MCF 10A (cell line): ENCODE data around the gene DCUN1D4. TPM values are rescaled to one million over a fixed set of nuclear protein-coding genes. Genes with fewer than 3 reads are reported as not detected.

Experiments
- BruUV-seq: library from RNA; stranded (reverse); fragments of 400-500 nt; replicated peaks from 2 replicates; lab custom pipeline; 2021; lab: Mats Ljungman, UMichigan
- CTCF ChIA-PET: fragments of 300-600 bp; sonication (Branson Sonifier 250); formaldehyde crosslinking; extraction: SDS; loops from one replicate; lab custom pipeline; 2021; ENCODE audit warnings: antibody characterized with exemption, inconsistent platforms; lab: Yijun Ruan, JAX
- POLR2A ChIA-PET: fragments of 300-600, 350-650 bp; sonication (Branson Sonifier 250); formaldehyde crosslinking; extraction: SDS; loops from one replicate; lab custom pipeline; 2020; ENCODE audit warnings: antibody characterized with exemption, inconsistent platforms; lab: Yijun Ruan, JAX
- DNase-seq: peaks from one replicate; pipeline ENCODE4 v3.0.0-alpha.2; 2018; ENCODE audit not compliant: unreplicated experiment
- H3K27ac Mint-ChIP-seq: one replicate; pipeline ENCODE4 v1.8.0; 2022; ENCODE audit warnings: mild to moderate bottlenecking, low read depth, mixed read lengths; ENCODE audit not compliant: unreplicated experiment
- H3K27me3 Mint-ChIP-seq: one replicate; pipeline ENCODE4 v1.8.0; 2022; ENCODE audit warnings: mixed read lengths; ENCODE audit not compliant: insufficient read depth, unreplicated experiment
- H3K36me3 Mint-ChIP-seq: one replicate; pipeline ENCODE4 v1.8.0; 2022; ENCODE audit warnings: mild to moderate bottlenecking, moderate library complexity, mixed read lengths; ENCODE audit not compliant: insufficient read depth, unreplicated experiment
- H3K4me1 Mint-ChIP-seq: one replicate; pipeline ENCODE4 v1.8.0; 2022; ENCODE audit warnings: mixed read lengths; ENCODE audit not compliant: insufficient read depth, unreplicated experiment
- H3K4me3 Mint-ChIP-seq: one replicate; pipeline ENCODE4 v1.8.0; 2022; ENCODE audit warnings: mild to moderate bottlenecking, moderate library complexity, mixed read lengths; ENCODE audit not compliant: unreplicated experiment
- H3K9me3 Mint-ChIP-seq: one replicate; pipeline ENCODE4 v1.8.0; 2022; ENCODE audit warnings: mixed read lengths; ENCODE audit not compliant: unreplicated experiment
- intact Hi-C: fragments of 100-400 bp; cut with micrococcal nuclease; formaldehyde crosslinking; loops from 2 replicates; pipeline ENCODE4 v1.14.1; 2022
- total RNA-seq: library from RNA; stranded (reverse); gene quantifications from 2 replicates; pipeline ENCODE4 v1.2.3, GENCODE V29; 2022
- TF ChIP-seq, protein P1 (sequence below): fragments of 200-600 bp; IDR thresholded peaks from one replicate; pipeline ENCODE4 v1.8.0; 2022; ENCODE audit warnings: antibody characterized with exemption, mild to moderate bottlenecking; ENCODE audit not compliant: unreplicated experiment

Gene DCUN1D4
- total RNA-seq, 1 experiment from 2014 or later: 88.0 TPM

DNA sequence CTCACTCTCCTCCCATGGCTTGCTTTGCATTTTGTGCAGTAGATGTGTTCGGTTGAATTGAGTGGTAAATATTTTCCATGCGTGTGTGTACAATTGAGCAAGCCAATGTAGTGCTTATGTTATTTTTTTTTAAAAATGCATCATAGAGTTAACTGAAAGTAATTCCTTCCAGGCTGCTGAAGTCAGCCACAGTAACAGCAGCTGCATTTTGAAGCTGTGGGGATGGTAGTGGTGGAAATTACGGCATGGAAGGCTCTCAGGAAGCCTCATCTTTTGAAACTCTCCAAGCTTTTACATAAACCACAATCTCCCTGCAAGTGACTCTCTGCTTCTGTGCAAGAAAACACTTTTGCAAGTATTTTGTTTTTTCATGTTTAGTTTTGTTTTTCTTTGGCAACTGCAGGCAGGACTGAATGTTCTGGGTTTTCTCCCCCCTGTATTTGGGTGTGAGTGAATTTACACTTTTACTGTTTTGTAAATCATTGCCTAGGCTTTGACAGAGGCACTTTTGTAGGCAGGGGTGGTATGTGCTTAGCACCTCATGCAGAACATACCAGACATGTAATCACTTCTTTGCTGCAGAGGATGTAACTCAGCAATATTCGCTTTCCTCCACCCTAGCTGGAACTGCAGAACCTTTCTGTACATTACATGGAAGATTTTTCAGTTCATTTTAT is 121.0 kb downstream of the DCUN1D4 start:
- H3K27ac Mint-ChIP-seq: peak overlapping the region; percentile 25
- TF ChIP-seq, protein P1, sequence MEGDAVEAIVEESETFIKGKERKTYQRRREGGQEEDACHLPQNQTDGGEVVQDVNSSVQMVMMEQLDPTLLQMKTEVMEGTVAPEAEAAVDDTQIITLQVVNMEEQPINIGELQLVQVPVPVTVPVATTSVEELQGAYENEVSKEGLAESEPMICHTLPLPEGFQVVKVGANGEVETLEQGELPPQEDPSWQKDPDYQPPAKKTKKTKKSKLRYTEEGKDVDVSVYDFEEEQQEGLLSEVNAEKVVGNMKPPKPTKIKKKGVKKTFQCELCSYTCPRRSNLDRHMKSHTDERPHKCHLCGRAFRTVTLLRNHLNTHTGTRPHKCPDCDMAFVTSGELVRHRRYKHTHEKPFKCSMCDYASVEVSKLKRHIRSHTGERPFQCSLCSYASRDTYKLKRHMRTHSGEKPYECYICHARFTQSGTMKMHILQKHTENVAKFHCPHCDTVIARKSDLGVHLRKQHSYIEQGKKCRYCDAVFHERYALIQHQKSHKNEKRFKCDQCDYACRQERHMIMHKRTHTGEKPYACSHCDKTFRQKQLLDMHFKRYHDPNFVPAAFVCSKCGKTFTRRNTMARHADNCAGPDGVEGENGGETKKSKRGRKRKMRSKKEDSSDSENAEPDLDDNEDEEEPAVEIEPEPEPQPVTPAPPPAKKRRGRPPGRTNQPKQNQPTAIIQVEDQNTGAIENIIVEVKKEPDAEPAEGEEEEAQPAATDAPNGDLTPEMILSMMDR: no peak
- ChIA-PET CTCF (interaction anchor here (1.0 to 1.9 kb wide), 2 partner anchors 15 to 68 kb away, joined by 3 to 6 read pairs; no protein-coding TSS in a partner anchor), POLR2A (interaction anchor here (0.7 to 2.1 kb wide), 6 partner anchors 9 to 121 kb away, joined by 3 to 8 read pairs (median 4); partner anchors contain the start of gene DCUN1D4)
- peaks cover 48% of the 10 kb centered on the region for H3K4me1 Mint-ChIP-seq
- H3K9me3 Mint-ChIP-seq: no peaks in the 10 kb centered on the region
- no peak for DNase-seq
- H3K27me3 Mint-ChIP-seq: no peaks in the 10 kb centered on the region
- no peak overlapping the region for H3K4me3 Mint-ChIP-seq
- no TSS peak for BruUV-seq
- intact Hi-C loops: loop anchor here (10.0 kb wide), 1 partner anchor 49 kb away; no protein-coding TSS in a partner anchor
- H3K36me3 Mint-ChIP-seq: peaks cover 8% of the 10 kb centered on the region

DNA sequence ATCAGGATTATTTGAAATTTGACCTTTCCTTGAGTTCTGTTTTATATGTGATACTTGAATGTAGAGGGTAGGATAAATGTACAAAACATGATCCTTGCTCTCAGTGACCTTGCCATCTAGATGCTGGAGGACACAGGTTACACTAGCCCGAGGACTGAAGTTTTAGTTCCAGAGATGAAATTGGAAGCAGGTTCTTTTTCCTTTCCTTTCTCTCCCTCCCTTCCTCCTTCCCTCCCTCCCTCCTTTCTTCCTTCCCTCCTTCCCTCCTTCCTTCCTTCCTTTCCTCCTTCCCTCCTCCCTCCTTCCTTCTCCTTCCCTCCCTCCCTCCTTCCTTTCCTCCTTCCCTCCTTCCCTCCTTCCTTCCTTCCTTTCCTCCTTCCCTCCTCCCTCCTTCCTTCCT is 122.9 kb downstream of the DCUN1D4 start:
- CTCF ChIA-PET: interaction anchor here (0.6 to 1.1 kb wide), 2 partner anchors 70 to 134 kb away, joined by 3 to 5 read pairs; no protein-coding TSS in a partner anchor
- H3K36me3 Mint-ChIP-seq: peaks cover 8% of the 10 kb centered on the region
- no peak overlapping the region for H3K4me3 Mint-ChIP-seq
- BruUV-seq: no TSS peak
- H3K27ac Mint-ChIP-seq: peak overlapping the region; percentile 60
- POLR2A ChIA-PET: interaction anchor here (0.6 to 0.9 kb wide), 2 partner anchors 14 to 17 kb away, joined by 3 read pairs; no protein-coding TSS in a partner anchor
- intact Hi-C loops: loop anchor here (10.0 kb wide), 1 partner anchor 51 kb away; no protein-coding TSS in a partner anchor
- no peaks in the 10 kb centered on the region for H3K27me3 Mint-ChIP-seq
- no peak for DNase-seq
- TF ChIP-seq, protein P1: no peak
- peaks cover 29% of the 10 kb centered on the region for H3K4me1 Mint-ChIP-seq
- no peaks in the 10 kb centered on the region for H3K9me3 Mint-ChIP-seq

Other genes with a start within 250 kb of the DCUN1D4 start
- gene LRRC66, start 177.2 kb downstream of the DCUN1D4 start, total RNA-seq: 0.37 and 0.52 TPM in 2 replicates
- 27.0 and 28.2 TPM in 2 replicates for gene SGCB, start 195.1 kb downstream of the DCUN1D4 start, total RNA-seq
- gene SPATA18, start 208.2 kb downstream of the DCUN1D4 start, total RNA-seq: 23.0 and 28.9 TPM in 2 replicates